Measurements from ENCODE around the gene BCL2L1.
"Not testable (repeated sequence)": the region's sequence is repeated elsewhere in the genome, so short reads cannot be mapped to it uniquely, and the experiment has no call there.

The BCL2L1 gene

DNA sequence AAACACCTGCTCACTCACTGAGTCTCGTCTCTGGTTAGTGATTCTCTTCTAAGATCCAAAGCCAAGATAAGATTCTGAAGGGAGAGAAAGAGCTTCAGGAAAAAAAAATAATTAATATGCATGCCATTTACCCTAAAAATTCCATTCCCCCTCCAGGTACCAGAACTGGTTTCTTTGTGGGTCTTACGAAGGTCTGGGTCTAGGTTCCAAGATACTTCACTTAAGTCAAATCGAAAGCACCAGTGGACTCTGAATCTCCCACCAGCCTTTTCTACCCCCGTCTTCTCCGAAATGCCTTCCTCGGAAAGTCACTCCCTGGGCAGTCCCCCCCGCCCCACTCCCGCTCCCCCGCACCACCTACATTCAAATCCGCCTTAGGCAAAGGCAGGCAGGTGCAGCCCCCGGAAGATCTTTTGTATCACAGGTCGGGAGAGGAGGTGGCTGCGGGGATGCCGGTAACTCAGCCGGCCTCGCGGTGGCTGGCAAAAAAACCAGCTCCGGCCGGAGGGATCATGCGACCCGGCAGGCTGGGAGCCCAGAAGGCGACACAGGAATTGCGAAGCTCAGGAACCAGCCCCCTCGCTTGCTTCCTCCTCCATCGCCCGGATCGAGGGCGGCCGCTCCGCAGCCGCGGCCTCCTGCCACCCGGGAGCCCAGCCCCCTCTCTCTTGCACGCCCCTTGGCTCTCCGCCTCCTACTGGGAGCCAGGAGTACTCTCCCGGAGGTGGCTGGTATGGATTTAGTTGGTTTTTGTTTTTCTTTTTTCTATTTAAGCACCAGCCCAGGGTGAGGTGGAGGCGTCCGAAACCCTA lies at the start of gene BCL2L1:
BCL2L1 (minus strand) TSS at position 612 of the 812 bp plus-strand sequence. CDS start 650 bp downstream, outside the sequence.
- in situ Hi-C loops (cut with HindIII; ENCODE audit: low sequenced_read_pairs) = loop anchor here (5.0 kb wide), 1 partner anchor 75 kb away; no protein-coding TSS in a partner anchor

DNA sequence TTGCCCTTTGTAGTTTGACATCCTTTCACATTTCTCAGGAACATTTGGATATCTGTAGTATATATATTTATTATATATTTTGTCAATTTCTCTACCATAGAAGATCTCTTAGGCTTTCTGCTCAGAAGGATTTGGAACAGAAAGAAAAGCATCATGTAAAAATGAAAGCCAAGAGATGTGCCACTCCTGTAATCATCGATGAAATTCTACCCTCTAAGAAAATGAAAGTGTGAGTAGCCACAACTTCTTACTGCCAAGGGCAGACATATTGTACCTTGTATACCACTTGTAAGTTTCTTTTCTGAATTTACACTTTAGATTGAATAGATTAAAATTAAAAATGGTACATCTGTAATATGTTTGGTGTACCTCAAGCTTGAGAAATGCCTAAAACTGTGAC lies 47.6 kb upstream of the BCL2L1 start:
- in situ Hi-C loops (cut with HindIII; ENCODE audit: low sequenced_read_pairs) = no loop called here

DNA sequence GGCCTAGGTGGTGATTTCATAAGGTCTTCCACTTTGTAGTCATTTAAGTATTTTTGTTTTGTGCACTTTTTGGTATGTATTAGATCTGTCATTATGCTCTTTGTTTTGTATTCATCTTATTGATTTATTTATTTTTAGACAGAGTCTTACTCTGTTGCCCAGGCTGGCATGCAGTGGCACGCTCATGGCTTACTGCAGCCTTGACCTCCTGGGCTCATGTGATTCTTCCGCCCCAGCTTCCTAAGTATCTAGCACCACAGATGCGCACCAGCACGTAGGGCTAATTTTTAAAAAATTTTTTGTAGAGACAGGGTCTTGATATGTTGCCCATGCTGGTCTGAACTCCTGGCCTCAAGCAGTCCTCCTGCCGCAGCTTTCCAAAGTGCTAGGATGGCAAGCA lies 47.0 kb upstream of the BCL2L1 start:
- in situ Hi-C loops (cut with HindIII; ENCODE audit: low sequenced_read_pairs) = no loop called here

DNA sequence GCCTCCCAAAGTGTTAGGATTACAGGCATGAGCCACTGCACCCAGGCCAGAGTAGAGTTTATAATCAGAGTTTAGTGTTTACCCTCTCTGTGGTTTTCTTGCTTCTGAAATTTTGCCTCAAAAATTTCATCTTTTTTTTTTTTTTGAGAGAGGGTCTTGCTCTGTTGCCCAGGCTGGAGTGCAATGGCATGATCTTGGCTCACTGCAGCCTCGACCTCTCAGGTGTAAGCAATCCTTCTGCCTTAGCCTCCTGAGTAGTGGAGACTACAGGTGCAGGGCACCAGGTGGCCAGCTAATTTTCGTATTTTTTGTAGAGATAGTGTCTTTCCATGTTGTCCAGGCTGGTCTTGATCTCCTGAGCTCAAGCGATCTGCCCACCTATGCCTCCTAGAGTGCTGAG lies 45.1 kb upstream of the BCL2L1 start:
- in situ Hi-C loops (cut with HindIII; ENCODE audit: low sequenced_read_pairs) = no loop called here

DNA sequence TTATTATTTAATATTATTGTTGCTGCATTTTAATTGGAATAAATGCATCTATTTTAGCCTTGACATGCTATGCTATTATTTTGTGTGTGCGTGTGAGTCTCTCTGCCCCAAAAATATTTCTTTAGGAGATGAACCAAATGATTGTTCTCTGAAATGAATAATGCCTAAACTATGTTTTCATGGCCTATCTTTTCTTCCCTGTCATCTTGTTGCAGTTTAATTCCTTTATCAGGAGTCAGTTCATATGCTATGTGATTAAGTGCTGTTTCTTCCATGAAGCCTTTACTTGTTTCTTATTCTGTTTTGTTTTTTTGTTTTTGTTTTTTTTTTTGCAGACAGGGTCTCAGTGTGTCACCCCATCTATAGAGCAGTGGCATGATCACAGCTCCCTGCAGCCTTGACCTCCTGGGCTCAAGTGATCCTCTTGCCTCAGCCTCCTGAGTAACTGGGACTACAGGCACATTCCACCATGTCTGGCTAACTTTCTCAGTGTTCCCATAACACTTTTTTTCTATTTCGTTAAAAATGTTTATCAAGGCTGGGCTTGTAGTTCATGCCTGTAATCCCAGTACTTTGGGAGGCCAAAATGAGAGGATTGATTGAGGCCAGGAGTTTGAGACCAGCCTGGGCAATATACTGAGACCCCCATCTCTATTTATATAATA lies 42.1 kb upstream of the BCL2L1 start:
- in situ Hi-C loops (cut with HindIII; ENCODE audit: low sequenced_read_pairs) = no loop called here

DNA sequence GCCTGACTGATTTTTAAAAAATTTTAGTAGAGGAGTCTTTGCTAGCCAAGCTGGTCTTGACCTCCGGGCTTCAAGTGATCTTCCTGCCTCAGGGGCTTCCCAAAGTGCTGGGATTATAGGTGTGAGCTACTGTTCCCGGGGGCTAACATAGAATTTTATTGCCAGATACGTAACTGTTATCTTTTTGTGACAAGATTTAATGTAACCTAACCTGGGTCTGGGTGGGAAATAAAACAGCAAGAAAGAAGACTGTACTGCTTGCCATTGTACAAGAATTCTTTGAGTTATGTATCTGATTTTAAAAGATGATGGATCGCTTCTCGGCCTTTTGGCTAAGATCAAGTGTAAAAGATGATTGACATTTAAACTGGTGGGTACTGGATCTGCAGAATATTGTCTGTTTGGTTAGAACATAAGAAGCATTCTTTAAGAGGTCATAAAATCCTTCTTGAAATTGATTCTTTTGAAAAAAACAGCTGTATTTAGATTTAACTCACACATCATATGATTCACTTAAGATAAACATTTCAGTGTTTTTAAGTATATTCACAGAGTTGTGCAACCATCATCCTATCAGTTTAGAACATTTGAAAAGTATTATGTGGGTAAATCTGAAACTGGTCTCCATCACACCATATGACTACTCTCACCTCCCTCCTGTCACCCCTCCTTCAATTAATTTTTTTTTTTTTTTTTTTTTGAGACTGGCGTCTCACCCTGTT lies 38.0 kb upstream of the BCL2L1 start:
- in situ Hi-C loops (cut with HindIII; ENCODE audit: low sequenced_read_pairs) = no loop called here

DNA sequence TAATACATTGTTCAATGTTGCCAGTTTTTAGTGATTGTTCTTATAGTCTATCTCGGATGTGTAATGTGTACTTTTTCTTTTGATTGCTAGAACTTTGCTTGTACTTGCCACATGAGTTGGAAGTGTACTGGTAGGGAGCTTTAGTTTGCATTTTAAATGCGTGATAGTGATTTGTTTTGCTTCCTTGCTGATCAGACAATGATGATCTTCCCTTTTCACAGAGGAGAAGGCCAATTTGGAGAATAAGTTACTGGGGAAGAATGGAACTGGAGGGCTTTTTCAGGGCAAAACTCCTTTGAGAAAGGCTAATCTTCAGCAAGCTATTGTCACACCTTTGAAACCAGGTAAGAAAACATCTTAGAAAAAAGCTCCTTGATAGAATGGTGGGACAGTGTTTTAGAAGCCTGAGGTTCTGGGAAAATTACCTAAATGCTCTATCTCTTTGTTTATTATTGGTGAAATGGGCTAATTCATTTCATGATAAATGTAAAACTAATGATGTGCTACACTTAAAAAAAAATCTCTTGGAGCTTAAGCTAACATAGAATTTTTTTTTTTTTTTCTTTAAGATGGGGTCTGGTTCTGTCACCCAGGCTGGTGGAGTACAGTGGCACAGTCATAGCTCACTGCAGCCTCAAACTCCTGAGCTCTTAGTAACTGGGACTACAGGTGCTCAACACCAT lies 37.3 kb upstream of the BCL2L1 start:
- in situ Hi-C loops (cut with HindIII; ENCODE audit: low sequenced_read_pairs) = no loop called here

DNA sequence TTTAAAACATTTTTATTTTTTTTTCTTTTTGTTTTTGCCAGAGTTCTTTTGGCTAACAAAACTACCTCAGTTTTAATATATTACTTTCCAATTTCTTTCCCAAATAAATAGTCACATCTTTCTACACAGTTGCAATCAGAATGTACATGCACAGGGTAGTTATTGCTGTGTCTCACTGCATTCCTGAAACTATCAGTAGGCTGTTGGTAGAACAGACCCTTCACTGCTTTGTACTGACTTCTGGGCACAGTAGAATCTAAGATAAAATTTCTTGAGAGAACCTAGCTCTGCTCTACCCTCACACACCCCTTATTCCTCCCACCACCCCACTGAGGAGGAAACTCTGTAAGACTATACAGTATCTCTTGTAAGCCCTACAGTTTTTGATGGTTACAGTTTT lies 36.3 kb upstream of the BCL2L1 start:
- in situ Hi-C loops (cut with HindIII; ENCODE audit: low sequenced_read_pairs) = no loop called here

DNA sequence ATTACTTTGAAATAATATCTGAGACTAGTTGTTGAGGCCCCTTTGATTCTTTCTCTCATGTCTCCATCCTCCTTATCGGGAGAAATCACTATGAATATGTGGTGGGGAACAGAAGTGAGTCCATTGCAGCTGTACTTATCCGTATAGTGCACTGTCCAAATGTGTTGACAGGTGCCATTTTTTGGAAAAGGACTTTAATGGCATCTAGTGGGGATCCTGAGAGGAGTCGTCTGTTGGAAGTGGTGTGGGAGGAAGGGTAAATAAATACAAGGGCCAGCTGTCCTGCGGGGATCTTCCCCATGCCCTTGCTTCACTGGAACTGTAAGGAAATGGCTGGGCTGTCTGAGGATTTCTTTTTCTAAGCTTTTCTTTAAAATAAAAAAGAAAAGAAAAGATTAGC lies 35.9 kb upstream of the BCL2L1 start:
- in situ Hi-C loops (cut with HindIII; ENCODE audit: low sequenced_read_pairs) = no loop called here

DNA sequence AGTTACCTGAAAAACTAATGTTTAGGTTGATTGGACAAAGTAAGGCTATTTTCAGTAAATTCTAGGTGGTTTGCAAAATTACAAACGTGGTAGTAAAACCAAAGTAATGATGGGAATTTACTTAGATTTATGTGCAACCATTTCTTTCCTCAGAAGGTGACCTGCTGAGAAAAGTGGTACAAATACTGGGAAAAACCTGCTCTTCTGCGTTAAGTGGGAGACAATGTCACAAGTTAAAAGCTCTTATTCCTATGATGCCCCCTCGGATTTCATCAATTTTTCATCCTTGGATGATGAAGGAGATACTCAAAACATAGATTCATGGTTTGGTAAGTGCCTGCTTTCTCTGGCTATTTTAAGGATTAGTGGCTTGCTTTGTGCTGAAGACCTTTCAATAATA lies 34.6 kb upstream of the BCL2L1 start:
- in situ Hi-C loops (cut with HindIII; ENCODE audit: low sequenced_read_pairs) = no loop called here

DNA sequence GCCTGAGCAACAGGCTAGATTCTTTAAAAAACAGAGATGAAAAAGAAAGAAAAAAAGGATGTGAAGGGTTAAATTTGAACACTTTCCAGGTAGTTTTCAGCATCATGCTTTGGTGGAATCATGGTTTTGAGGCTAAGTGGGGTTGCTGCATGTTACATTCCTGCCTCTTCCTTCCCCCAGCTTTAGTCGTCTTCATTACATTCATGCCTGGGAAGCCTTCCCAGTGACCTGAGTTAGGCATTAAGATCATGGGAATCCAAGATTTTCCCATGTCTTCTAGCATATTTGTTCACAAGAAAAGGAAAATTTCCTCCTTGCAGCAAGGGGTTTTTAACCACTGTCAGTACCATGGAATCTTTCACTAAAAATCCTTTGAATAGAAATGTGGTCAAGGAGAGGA lies 28.5 kb upstream of the BCL2L1 start:
- in situ Hi-C loops (cut with HindIII; ENCODE audit: low sequenced_read_pairs) = loop anchor here (5.0 kb wide), 1 partner anchor 36 kb away; no protein-coding TSS in a partner anchor

DNA sequence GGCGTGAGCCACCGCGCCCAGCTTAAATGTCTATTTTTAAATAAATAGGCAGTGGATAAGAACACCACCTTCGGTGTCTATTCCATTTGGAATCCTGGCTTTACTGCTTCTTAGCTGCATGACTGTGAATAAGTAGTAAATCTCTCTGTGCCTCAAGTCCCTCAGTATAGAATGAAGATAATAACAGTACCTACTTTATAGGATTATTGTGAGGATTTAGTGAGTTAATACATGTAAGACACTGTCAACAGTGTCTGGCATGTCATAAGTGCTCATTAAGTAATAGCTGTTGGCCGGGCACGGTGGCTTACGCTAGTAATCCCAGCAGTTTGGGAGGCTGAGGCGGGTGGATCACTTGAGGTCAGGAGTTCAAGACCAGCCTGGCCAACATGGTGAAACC lies 26.6 kb upstream of the BCL2L1 start:
- in situ Hi-C loops (cut with HindIII; ENCODE audit: low sequenced_read_pairs) = no loop called here

DNA sequence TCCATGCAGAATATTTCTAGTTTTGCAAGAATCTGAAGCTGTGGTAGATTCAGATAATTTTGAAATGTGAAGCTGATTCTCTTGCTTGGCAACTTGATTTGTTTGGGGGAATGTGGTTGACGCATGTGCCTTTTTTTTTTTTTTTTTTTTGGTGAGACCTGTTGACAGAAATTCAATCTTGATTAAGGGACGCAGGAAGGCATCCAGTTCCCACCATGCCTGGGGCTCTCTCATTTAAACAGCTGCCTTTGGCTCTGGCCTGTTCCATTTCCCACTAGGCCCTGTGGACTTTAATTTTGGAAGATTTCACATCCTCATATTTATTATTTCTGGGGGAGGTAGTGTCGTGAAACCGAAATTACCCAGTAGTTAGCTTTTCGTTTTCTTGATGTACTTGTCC lies 25.0 kb upstream of the BCL2L1 start:
- in situ Hi-C loops (cut with HindIII; ENCODE audit: low sequenced_read_pairs) = no loop called here

DNA sequence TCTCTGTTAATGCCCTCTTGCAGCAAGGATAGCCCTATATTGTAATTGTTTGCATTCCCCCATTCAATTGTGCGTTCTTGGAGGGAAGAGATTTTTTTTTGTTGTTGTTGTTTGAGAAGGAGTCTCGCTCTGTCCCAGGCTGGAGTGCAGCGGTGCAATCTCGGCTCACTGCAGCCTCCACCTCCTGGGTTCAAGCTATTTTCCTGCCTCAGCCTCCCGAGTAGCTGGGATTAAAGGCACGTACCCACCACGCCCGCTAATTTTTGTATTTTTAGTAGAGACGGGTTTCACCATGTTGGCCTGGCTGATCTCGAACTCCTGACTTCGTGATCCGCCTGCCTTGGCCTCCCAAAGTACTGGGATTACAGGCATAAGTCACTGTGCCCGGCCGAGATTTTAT lies 24.4 kb upstream of the BCL2L1 start:
- in situ Hi-C loops (cut with HindIII; ENCODE audit: low sequenced_read_pairs) = not testable (repeated sequence)

DNA sequence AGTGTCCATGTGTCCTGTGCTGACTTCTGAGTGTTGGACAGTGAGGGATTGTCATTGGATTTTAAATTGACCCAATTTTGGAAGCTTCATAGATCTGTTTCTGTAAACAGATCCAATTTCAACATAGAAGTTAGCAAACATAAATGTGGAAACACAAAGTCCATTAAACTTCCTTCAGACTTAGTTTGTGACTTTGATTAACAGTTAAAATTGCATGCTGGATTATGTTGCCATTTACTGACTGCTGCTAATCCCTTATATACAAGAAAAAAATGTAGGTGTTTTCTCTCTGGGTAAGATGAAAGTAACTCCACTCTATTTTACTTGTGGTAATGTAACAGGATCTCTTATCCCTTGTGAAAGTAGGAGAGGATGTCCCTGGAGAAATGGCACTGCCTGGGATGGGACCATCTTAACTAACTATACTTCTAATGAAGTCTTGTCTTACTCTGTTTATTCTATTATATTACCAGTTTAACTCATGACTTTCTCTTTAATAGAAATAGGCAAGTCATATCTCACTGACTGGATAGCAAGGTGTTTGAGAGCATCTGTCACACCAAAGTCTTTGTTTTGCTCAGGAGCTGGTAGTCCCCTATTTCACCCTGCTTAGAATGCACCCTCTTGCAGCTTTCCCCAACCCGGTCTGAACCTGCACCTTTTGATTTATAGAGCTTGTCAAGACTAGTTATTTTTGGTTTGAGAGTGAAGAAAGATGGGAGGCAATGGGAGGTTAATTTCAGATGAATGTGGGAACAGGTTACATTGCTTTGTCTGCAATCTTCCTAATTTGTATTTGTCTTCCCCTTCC lies 23.6 kb upstream of the BCL2L1 start:
- in situ Hi-C loops (cut with HindIII; ENCODE audit: low sequenced_read_pairs) = no loop called here

DNA sequence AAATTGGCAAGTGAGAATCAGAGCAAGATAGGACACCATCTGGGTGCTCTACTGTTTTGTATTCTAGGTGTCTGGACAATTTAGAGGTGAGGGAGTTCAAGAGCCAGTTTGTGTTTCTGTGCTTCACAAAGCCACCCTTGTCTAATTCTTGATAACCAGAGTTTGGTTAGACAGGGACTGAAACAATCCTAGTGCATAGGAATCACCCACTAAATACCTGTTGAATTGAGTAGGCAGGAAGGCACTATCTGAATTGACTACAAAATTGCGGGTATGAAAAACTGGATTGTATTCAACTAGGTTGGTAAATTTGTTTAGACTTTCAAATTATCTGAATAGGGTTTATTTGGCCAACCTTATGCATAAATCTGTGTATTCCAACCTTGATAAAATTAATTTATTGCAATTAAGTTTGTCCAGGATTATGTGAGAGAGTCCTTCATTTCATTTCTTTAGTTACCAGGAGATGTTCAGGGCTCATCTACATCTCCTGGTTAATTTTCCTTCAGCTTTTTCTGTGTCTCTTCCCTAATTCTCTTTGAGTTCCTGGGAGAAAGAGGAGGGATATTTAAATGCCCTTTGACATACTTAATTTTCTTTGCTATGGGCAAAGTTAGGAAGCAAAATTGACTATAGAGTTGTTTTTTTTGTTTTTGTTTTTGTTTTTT lies 18.1 kb upstream of the BCL2L1 start:
- in situ Hi-C loops (cut with HindIII; ENCODE audit: low sequenced_read_pairs) = no loop called here

DNA sequence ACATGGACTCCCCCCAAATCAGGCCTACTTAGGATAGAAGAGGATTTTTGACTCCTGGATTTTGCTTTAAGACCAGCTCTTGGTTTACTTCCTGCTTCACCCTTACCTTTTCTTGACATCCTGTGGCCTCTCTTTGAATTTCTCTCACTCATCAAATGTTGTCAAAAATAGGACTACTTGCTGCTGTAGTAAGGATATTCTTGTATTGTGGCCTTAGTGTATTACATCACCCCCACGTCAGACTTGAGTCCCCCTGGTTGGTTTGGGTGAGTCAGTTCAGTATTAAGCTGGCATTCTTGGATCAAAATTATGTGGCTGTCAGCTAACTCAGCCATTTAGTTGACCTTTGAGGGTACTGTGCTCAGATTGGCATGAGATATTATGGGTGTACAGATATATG lies 17.5 kb upstream of the BCL2L1 start:
- in situ Hi-C loops (cut with HindIII; ENCODE audit: low sequenced_read_pairs) = no loop called here

DNA sequence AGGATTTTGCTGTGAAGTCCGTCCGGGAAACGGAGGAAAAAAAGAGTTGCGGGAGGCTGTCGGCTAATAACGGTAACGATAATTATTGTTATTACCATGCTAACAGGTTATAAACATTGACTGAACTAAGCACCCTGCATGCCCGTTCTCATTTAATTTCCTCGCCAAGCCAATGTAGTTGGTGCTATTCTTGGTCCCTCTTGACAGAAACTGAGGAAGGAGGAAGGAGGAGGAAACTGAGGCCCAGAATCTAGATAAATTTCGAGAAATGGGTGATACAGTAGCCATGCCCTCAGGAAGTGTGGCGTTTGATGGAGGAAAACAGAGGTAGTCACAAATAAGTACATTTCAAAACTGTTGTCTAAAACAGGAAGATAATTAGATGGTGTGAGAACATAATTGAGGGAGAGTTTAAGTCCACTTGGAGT lies 16.9 kb upstream of the BCL2L1 start:
- in situ Hi-C loops (cut with HindIII; ENCODE audit: low sequenced_read_pairs) = no loop called here

DNA sequence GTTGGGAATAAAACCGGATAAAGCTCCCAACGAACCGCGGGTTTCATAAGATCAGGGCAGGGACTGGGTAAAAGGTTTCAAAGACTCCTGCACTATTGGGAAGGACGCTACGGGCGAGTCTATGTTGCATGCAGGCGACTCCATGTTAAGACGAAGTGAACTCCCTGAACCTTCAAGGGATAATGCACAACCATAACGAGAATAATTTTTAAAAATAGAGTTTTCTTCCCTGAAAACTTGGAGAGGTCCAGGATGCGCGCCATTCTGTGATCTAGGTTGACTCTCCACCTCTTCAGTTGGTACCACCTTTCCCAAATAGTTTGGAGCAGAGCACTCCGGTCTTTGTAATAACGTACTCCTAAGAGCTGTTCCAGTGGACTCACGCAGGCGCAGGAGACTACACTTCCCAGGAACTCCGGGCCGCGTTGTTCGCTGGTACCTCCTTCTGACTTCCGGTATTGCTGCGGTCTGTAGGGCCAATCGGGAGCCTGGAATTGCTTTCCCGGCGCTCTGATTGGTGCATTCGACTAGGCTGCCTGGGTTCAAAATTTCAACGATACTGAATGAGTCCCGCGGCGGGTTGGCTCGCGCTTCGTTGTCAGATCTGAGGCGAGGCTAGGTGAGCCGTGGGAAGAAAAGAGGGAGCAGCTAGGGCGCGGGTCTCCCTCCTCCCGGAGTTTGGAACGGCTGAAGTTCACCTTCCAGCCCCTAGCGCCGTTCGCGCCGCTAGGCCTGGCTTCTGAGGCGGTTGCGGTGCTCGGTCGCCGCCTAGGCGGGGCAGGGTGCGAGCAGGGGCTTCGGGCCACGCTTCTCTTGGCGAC lies 16.3 kb upstream of the BCL2L1 start, which contains the start of gene TPX2:
TPX2 (plus strand) TSS at position 562 of the 821 bp plus-strand sequence. CDS start 18,187 bp downstream, outside the sequence.
- in situ Hi-C loops (cut with HindIII; ENCODE audit: low sequenced_read_pairs) = no loop called here

Data from endothelial cell of hepatic sinusoid (primary cell).